Chondrocyte (in vitro differentiated cells): ENCODE measurements around the gene HMGN1. TPM values are rescaled to one million over a fixed set of nuclear protein-coding genes. Genes with fewer than 3 reads are reported as not detected.
A peak's percentile ranks its signal among the peaks of the same experiment; 100 is the strongest.

Experiments
- DNase-seq: peaks from one replicate; pipeline ENCODE4 v3.0.0; 2021; ENCODE audit warnings: mixed read lengths, low spot score
- H3K27ac Mint-ChIP-seq: one replicate; pipeline ENCODE4 v1.8.0; 2021; ENCODE audit warnings: mild to moderate bottlenecking, moderate library complexity, mixed read lengths; ENCODE audit not compliant: unreplicated experiment
- H3K27me3 Mint-ChIP-seq: 2 replicates; pipeline ENCODE4 v1.8.0; 2021; ENCODE audit warnings: low read depth, mixed read lengths
- H3K36me3 Mint-ChIP-seq: 2 replicates; pipeline ENCODE4 v1.8.0; 2021; ENCODE audit warnings: low read depth, mixed read lengths
- H3K4me1 Mint-ChIP-seq: 2 replicates; pipeline ENCODE4 v1.8.0; 2021; ENCODE audit warnings: low read depth, mild to moderate bottlenecking, mixed read lengths
- H3K4me3 Mint-ChIP-seq: one replicate; pipeline ENCODE4 v1.8.0; 2021; ENCODE audit warnings: mild to moderate bottlenecking, moderate library complexity, mixed read lengths; ENCODE audit not compliant: unreplicated experiment
- H3K9me3 Mint-ChIP-seq: 2 replicates; pipeline ENCODE4 v1.8.0; 2021; ENCODE audit warnings: low read depth, mixed read lengths
- CTCF ChIP-seq: fragments of 200-600 bp; sonication (generic); IDR thresholded peaks from 2 replicates; pipeline ENCODE4 v1.5.0; 2021; ENCODE audit warnings: antibody characterized with exemption, mild to moderate bottlenecking, moderate library complexity
- total RNA-seq: library from RNA; stranded (reverse); gene quantifications from 3 replicates; pipeline ENCODE4 v1.2.1, GENCODE V29; 2021

The HMGN1 gene
- total RNA-seq, 1 donor from 2014 or later: 230 TPM

GRCh38 chr21:39366563-39366962 lies 17.7 kb upstream of the HMGN1 start:
- TF ChIP-seq CTCF: no peak
- H3K9me3 Mint-ChIP-seq: peaks cover 6% of the 10 kb centered on the region
- H3K4me1 Mint-ChIP-seq: peaks cover 20% of the 10 kb centered on the region
- no peaks in the 10 kb centered on the region for H3K27me3 Mint-ChIP-seq
- no peak for DNase-seq
- H3K27ac Mint-ChIP-seq: no peak overlapping the region
- no peak overlapping the region for H3K4me3 Mint-ChIP-seq
- H3K36me3 Mint-ChIP-seq: no peaks in the 10 kb centered on the region

- no peak for DNase-seq
- Mint-ChIP-seq H3K36me3 (no peaks in the 10 kb centered on the region), H3K27me3 (no peaks in the 10 kb centered on the region), H3K4me3 (no peak overlapping the region), H3K27ac (no peak overlapping the region), H3K9me3 (peaks cover 6% of the 10 kb centered on the region), H3K4me1 (peaks cover 20% of the 10 kb centered on the region)
- TF ChIP-seq CTCF: no peak
Measured at GRCh38 chr21:39364949-39365348, 16.1 kb upstream of the HMGN1 start.

- Mint-ChIP-seq H3K27ac (peak overlapping the region; percentile 78), H3K9me3 (peaks cover 6% of the 10 kb centered on the region), H3K36me3 (no peaks in the 10 kb centered on the region), H3K4me1 (peaks cover 20% of the 10 kb centered on the region), H3K4me3 (no peak overlapping the region), H3K27me3 (no peaks in the 10 kb centered on the region)
- TF ChIP-seq CTCF: no peak
- DNase-seq: no peak
Measured at GRCh38 chr21:39363607-39364555, 15.0 kb upstream of the HMGN1 start.

- Mint-ChIP-seq H3K9me3 (peaks cover 5% of the 10 kb centered on the region), H3K4me1 (peaks cover 20% of the 10 kb centered on the region), H3K27me3 (no peaks in the 10 kb centered on the region)
Measured at GRCh38 chr21:39362733-39363132, 13.8 kb upstream of the HMGN1 start.

GRCh38 chr21:39359382-39359781 lies 10.5 kb upstream of the HMGN1 start:
- DNase-seq: no peak
- Mint-ChIP-seq H3K27ac (no peak overlapping the region), H3K27me3 (no peaks in the 10 kb centered on the region), H3K9me3 (peaks cover 2% of the 10 kb centered on the region), H3K4me1 (peaks cover 10% of the 10 kb centered on the region), H3K36me3 (no peaks in the 10 kb centered on the region), H3K4me3 (no peak overlapping the region)
- TF ChIP-seq CTCF: no peak

More at GRCh38 chr21:39362733-39363132, 13.8 kb upstream of the HMGN1 start:
- no peaks in the 10 kb centered on the region for H3K36me3 Mint-ChIP-seq
- no peak for DNase-seq
- H3K27ac Mint-ChIP-seq: no peak overlapping the region
- no peak for TF ChIP-seq CTCF
- no peak overlapping the region for H3K4me3 Mint-ChIP-seq
